HFFc6 (cell line): Measurements from ENCODE around the gene BTG2. TPM values are rescaled to one million over a fixed set of nuclear protein-coding genes. Genes with fewer than 3 reads are reported as not detected.

Source experiments
- DNase-seq: peaks from one replicate; pipeline ENCODE4 v3.0.0-alpha.2; 2018
- H3K27ac Mint-ChIP-seq: 2 replicates; pipeline ENCODE4 v1.8.0; 2020; ENCODE audit warnings: mild to moderate bottlenecking, mixed read lengths
- H3K27me3 Mint-ChIP-seq: 2 replicates; pipeline ENCODE4 v1.8.0; 2021; ENCODE audit warnings: mild to moderate bottlenecking, moderate library complexity, mixed read lengths; ENCODE audit not compliant: insufficient read depth
- H3K36me3 Mint-ChIP-seq: 2 replicates; pipeline ENCODE4 v1.8.0; 2021; ENCODE audit warnings: low read depth, mixed read lengths
- H3K4me1 Mint-ChIP-seq: 2 replicates; pipeline ENCODE4 v1.8.0; 2020; ENCODE audit warnings: low read depth, mixed read lengths
- H3K4me3 Mint-ChIP-seq: 2 replicates; pipeline ENCODE4 v1.8.0; 2020; ENCODE audit warnings: mild to moderate bottlenecking, moderate library complexity, mixed read lengths
- H3K9me3 Mint-ChIP-seq: 2 replicates; pipeline ENCODE4 v1.8.0; 2020; ENCODE audit warnings: mild to moderate bottlenecking, mixed read lengths
- total RNA-seq, 6 experiments: library from RNA; stranded (reverse); fragmentation: NEBNext Ultra II Directional; extraction: Animal tissue kit (Norgen Biotek cat#: 25700); gene quantifications; 2 replicates in 1 of 6; 3 replicates in 5 of 6; pipeline ENCODE4 v1.2.3, GENCODE V29; 2021
- TF ChIP-seq, protein P1 (sequence below): fragments of 200-600 bp; sonication (generic); IDR thresholded peaks from 2 replicates; pipeline ENCODE4 v1.5.0; 2021; ENCODE audit warnings: antibody characterized with exemption, mild to moderate bottlenecking

Gene BTG2
- total RNA-seq, 6 experiments from 2014 or later: 12.7 to 18.5 (median 13.7) TPM

DNA sequence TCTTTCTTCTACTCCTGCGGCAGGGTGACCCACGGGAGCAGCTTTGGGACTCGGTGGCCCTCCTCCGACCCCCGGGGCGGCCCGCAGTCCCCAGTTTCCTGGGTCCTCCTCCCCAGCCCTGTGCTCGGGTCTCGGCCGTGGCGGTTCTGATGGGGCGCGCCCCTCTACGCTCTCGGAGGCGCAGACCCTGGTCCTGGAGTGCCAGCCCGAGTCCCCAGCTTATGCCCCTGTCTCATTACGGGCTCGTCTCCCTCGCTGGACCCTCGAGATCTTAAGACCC lies 430 bp downstream of the BTG2 start:
- Mint-ChIP-seq H3K27ac (peak overlapping the region; percentile 72), H3K4me1 (peaks cover 55% of the 10 kb centered on the region), H3K36me3 (peaks cover 17% of the 10 kb centered on the region), H3K4me3 (peak overlapping the region; percentile 95), H3K27me3 (peaks cover 18% of the 10 kb centered on the region), H3K9me3 (no peaks in the 10 kb centered on the region)
- no peak for DNase-seq
- TF ChIP-seq, protein P1, sequence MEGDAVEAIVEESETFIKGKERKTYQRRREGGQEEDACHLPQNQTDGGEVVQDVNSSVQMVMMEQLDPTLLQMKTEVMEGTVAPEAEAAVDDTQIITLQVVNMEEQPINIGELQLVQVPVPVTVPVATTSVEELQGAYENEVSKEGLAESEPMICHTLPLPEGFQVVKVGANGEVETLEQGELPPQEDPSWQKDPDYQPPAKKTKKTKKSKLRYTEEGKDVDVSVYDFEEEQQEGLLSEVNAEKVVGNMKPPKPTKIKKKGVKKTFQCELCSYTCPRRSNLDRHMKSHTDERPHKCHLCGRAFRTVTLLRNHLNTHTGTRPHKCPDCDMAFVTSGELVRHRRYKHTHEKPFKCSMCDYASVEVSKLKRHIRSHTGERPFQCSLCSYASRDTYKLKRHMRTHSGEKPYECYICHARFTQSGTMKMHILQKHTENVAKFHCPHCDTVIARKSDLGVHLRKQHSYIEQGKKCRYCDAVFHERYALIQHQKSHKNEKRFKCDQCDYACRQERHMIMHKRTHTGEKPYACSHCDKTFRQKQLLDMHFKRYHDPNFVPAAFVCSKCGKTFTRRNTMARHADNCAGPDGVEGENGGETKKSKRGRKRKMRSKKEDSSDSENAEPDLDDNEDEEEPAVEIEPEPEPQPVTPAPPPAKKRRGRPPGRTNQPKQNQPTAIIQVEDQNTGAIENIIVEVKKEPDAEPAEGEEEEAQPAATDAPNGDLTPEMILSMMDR: no peak

DNA sequence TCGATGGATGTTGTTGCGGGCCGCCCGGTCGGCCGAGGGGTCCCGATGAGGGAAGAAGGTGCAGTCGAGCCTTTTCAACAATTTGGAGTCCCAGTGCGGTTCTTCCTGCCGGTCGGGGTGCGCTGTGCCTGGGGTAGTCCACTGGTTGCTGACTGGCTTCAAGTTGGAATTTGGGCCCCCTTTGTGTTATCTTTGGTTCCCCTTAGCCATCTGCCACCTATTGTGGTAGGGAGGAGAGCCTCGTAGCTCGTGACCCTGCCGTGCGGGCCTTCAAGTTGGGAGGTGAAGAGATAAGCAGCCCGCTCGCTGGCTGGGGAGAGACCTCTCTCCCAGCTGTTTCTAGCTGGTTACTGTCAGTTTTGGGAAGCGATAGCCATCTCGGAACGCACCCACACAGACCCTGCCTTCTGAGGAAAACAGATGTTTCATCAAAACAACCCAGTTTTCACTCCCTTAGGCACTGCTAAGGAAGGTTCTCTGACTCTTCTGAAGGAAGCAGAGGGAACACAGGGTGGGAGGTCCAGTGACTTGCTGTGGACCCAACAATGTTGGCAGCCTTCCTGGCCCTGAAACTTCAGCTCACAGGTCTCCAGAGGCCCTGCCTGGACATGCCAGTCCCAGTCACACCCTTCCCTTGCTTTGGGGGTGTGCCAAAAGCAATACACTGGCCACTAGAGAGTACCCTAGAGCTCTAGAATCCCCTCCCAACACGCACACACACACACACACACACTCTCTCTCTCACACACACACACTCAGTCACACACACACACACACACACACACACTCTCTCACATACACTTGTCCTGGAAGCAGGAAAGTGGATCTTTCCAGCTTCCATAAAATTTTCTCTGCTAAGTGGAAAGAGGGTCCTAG lies 1.0 kb downstream of the BTG2 start:
- Mint-ChIP-seq H3K4me1 (peaks cover 55% of the 10 kb centered on the region), H3K27ac (peak overlapping the region; percentile 72), H3K27me3 (peaks cover 12% of the 10 kb centered on the region), H3K9me3 (no peaks in the 10 kb centered on the region), H3K4me3 (peak overlapping the region; percentile 95), H3K36me3 (peaks cover 17% of the 10 kb centered on the region)
- DNase-seq: peak; percentile 80
- TF ChIP-seq, protein P1: no peak

DNA sequence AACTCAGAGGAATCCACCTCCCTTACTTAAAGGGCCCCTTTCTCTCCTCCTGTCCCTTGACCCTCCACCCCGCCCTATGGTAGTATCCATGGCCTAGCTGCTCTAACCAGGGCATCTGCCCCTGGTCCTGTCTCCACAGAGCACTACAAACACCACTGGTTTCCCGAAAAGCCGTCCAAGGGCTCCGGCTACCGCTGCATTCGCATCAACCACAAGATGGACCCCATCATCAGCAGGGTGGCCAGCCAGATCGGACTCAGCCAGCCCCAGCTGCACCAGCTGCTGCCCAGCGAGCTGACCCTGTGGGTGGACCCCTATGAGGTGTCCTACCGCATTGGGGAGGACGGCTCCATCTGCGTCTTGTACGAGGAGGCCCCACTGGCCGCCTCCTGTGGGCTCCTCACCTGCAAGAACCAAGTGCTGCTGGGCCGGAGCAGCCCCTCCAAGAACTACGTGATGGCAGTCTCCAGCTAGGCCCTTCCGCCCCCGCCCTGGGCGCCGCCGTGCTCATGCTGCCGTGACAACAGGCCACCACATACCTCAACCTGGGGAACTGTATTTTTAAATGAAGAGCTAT lies 1.7 kb downstream of the BTG2 start:
- TF ChIP-seq, protein P1: no peak
- Mint-ChIP-seq H3K4me1 (peaks cover 55% of the 10 kb centered on the region), H3K4me3 (peak overlapping the region; percentile 95), H3K36me3 (peaks cover 17% of the 10 kb centered on the region), H3K9me3 (no peaks in the 10 kb centered on the region), H3K27me3 (peaks cover 12% of the 10 kb centered on the region), H3K27ac (peak overlapping the region; percentile 72)
- no peak for DNase-seq

DNA sequence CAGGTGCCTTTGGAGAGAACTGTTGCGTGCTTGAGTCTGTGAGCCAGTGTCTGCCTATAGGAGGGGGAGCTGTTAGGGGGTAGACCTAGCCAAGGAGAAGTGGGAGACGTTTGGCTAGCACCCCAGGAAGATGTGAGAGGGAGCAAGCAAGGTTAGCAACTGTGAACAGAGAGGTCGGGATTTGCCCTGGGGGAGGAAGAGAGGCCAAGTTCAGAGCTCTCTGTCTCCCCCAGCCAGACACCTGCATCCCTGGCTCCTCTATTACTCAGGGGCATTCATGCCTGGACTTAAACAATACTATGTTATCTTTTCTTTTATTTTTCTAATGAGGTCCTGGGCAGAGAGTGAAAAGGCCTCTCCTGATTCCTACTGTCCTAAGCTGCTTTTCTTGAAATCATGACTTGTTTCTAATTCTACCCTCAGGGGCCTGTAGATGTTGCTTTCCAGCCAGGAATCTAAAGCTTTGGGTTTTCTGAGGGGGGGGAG lies 2.4 kb downstream of the BTG2 start:
- H3K9me3 Mint-ChIP-seq: no peaks in the 10 kb centered on the region
- no peak for DNase-seq
- H3K36me3 Mint-ChIP-seq: peaks cover 17% of the 10 kb centered on the region
- H3K27ac Mint-ChIP-seq: no peak overlapping the region
- TF ChIP-seq, protein P1: no peak
- peaks cover 9% of the 10 kb centered on the region for H3K27me3 Mint-ChIP-seq
- H3K4me1 Mint-ChIP-seq: peaks cover 55% of the 10 kb centered on the region
- H3K4me3 Mint-ChIP-seq: peak overlapping the region; percentile 95

DNA sequence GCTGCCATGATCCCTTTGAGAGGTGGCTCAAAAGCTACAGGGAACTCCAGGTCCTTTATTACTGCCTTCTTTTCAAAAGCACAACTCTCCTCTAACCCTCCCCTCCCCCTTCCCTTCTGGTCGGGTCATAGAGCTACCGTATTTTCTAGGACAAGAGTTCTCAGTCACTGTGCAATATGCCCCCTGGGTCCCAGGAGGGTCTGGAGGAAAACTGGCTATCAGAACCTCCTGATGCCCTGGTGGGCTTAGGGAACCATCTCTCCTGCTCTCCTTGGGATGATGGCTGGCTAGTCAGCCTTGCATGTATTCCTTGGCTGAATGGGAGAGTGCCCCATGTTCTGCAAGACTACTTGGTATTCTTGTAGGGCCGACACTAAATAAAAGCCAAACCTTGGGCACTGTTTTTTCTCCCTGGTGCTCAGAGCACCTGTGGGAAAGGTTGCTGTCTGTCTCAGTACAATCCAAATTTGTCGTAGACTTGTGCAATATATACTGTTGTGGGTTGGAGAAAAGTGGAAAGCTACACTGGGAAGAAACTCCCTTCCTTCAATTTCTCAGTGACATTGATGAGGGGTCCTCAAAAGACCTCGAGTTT lies 3.1 kb downstream of the BTG2 start:
- H3K36me3 Mint-ChIP-seq: peaks cover 17% of the 10 kb centered on the region
- no peaks in the 10 kb centered on the region for H3K9me3 Mint-ChIP-seq
- TF ChIP-seq, protein P1: no peak
- H3K4me1 Mint-ChIP-seq: peaks cover 47% of the 10 kb centered on the region
- peaks cover 8% of the 10 kb centered on the region for H3K27me3 Mint-ChIP-seq
- H3K4me3 Mint-ChIP-seq: peak overlapping the region; percentile 95
- H3K27ac Mint-ChIP-seq: no peak overlapping the region
- no peak for DNase-seq
